HepG2 (cell line): Measurements from ENCODE around the gene PLB1. TPM values are rescaled to one million over a fixed set of nuclear protein-coding genes. Genes with fewer than 3 reads are reported as not detected.

Source experiments
- ATAC-seq: fragments of 200-7000 bp; cut with Tn5 transposase; 3 replicates; pipeline ENCODE4 v1.9.1; 2020; ENCODE audit warnings: mild to moderate bottlenecking, moderate library complexity
- BruUV-seq: library from RNA; stranded (reverse); fragments of 400-500 nt; replicated peaks from 2 replicates; lab custom pipeline; 2021; lab: Mats Ljungman, UMichigan
- CTCF ChIA-PET: fragments of 300-600 bp; formaldehyde crosslinking; extraction: SDS; loops from one replicate; lab custom pipeline; 2021; ENCODE audit warnings: low total read pairs, inconsistent platforms, low intra/inter-chr PET ratio; lab: Yijun Ruan, JAX
- POLR2A ChIA-PET: fragments of 350-600 bp; sonication (Branson Sonifier 250); formaldehyde crosslinking; loops from one replicate; lab custom pipeline; 2020; ENCODE audit warnings: antibody characterized with exemption, inconsistent platforms; lab: Yijun Ruan, JAX
- DNase-seq: peaks from one replicate; pipeline ENCODE4 v3.0.0-alpha.2; 2015; ENCODE audit warnings: low spot score
- FAIRE-seq: peaks from 3 replicates; lab custom pipeline; 2011; peaks lifted over from hg19 to GRCh38; lab: Jason Lieb, UNC
- H2AFZ ChIP-seq: one replicate; pipeline ENCODE4 v1.6.1; 2011; ENCODE audit warnings: low read length, inconsistent platforms
- H3K27ac ChIP-seq: fragments of 300-600 bp; 3 replicates; pipeline ENCODE4 v1.8.0; 2011; ENCODE audit warnings: mixed run types, mild to moderate bottlenecking, mixed read lengths, low read length, inconsistent platforms; ENCODE audit not compliant: insufficient read depth; ENCODE audit errors: extremely low read length
- H3K27me3 ChIP-seq, 2 experiments: fragments of 200-600 bp in 1 of 2; 2 replicates in 1 of 2; 3 replicates in 1 of 2; pipeline versions ENCODE4 v1.6.0 to v1.8.0; 2011; ENCODE audit warnings: low read length in 2 of 2, mild to moderate bottlenecking in 2 of 2, moderate library complexity in 2 of 2, inconsistent platforms in 1 of 2; ENCODE audit not compliant: insufficient read depth in 2 of 2, control insufficient read depth in 1 of 2
- H3K36me3 ChIP-seq, 2 experiments: fragments of 200-600 bp in 1 of 2; replicated peaks in 1 of 2; 2 replicates in 1 of 2; 3 replicates in 1 of 2; pipeline versions ENCODE4 v1.5.1 to v1.8.0; 2011; ENCODE audit warnings: low read length in 2 of 2, inconsistent platforms in 1 of 2; ENCODE audit not compliant: insufficient read depth in 2 of 2, control insufficient read depth in 1 of 2
- H3K4me1 ChIP-seq: 2 replicates; pipeline ENCODE4 v1.5.1; 2012; ENCODE audit warnings: low read length, inconsistent platforms; ENCODE audit not compliant: insufficient read depth
- H3K4me2 ChIP-seq: 2 replicates; pipeline ENCODE4 v1.6.0; 2011; ENCODE audit warnings: low read depth, low read length, inconsistent platforms
- H3K4me3 ChIP-seq, 3 experiments: fragments of 200-600 bp in 1 of 3; sonication (generic), shearing (Covaris generic) in 1 of 3; replicated peaks in 1 of 3; 2 replicates each; pipeline ENCODE4 v1.5.1; 2011 to 2016; ENCODE audit warnings: low read length in 3 of 3, inconsistent platforms in 2 of 3, low read depth in 2 of 3, mild to moderate bottlenecking in 2 of 3, control low read depth in 1 of 3, mixed read lengths in 1 of 3; ENCODE audit not compliant: insufficient read depth in 1 of 3
- H3K79me2 ChIP-seq: one replicate; pipeline ENCODE4 v1.6.1; 2011; ENCODE audit warnings: low read length, inconsistent platforms; ENCODE audit not compliant: insufficient read depth
- H3K9ac ChIP-seq: 2 replicates; pipeline ENCODE4 v1.6.0; 2011; ENCODE audit warnings: mild to moderate bottlenecking, low read depth, low read length, inconsistent platforms; ENCODE audit not compliant: insufficient read depth
- H3K9me3 ChIP-seq: 2 replicates; pipeline ENCODE4 v1.5.1; 2012; ENCODE audit warnings: mild to moderate bottlenecking, low read length
- H4K20me1 ChIP-seq: 2 replicates; pipeline ENCODE4 v1.6.0; 2011; ENCODE audit warnings: inconsistent platforms, mild to moderate bottlenecking, low read length, moderate library complexity; ENCODE audit not compliant: insufficient read depth
- ARID5B ChIP-seq: IDR thresholded peaks from 2 replicates; pipeline ENCODE4 v1.4.0; 2020; ENCODE audit warnings: mild to moderate bottlenecking, missing genetic modification reagents
- BRD4 ChIP-seq: sonication (generic); formaldehyde crosslinking; IDR thresholded peaks from 2 replicates; pipeline ENCODE4 v1.4.0; 2020; ENCODE audit warnings: missing genetic modification reagents
- ELF4 ChIP-seq: sonication (generic); formaldehyde crosslinking; IDR thresholded peaks from 2 replicates; pipeline ENCODE4 v1.5.0; 2020; ENCODE audit warnings: missing genetic modification reagents, mild to moderate bottlenecking, moderate library complexity, borderline replicate concordance
- KLF11 ChIP-seq: IDR thresholded peaks from 2 replicates; pipeline ENCODE4 v1.6.1; 2016; ENCODE audit warnings: missing compliant biosample characterization
- NBN ChIP-seq: fragments of 450-650 bp; conservative IDR thresholded peaks from 2 replicates; pipeline ENCODE4 v1.6.1; 2017
- NFE2 ChIP-seq: sonication (generic); formaldehyde crosslinking; IDR thresholded peaks from 2 replicates; pipeline ENCODE4 v1.4.0; 2020; ENCODE audit warnings: missing genetic modification reagents
- PAWR ChIP-seq: sonication (generic); formaldehyde crosslinking; IDR thresholded peaks from 2 replicates; pipeline ENCODE4 v1.4.0; 2020; ENCODE audit warnings: missing genetic modification reagents, mild to moderate bottlenecking, borderline replicate concordance
- RARA ChIP-seq: IDR thresholded peaks from 2 replicates; pipeline ENCODE4 v1.6.1; 2016; ENCODE audit warnings: missing genetic modification reagents, missing compliant biosample characterization
- ZBTB10 ChIP-seq: sonication (generic); formaldehyde crosslinking; IDR thresholded peaks from 2 replicates; pipeline ENCODE4 v1.4.0; 2020; ENCODE audit warnings: missing genetic modification reagents, borderline replicate concordance
- ZNF264 ChIP-seq: sonication (generic); formaldehyde crosslinking; IDR thresholded peaks from 2 replicates; pipeline ENCODE4 v1.4.0; 2020; ENCODE audit warnings: missing genetic modification reagents
- WGBS: methylation state at CpG from one replicate; pipeline ENCODE4 v1.1.6; 2017; ENCODE audit warnings: low lambda C conversion rate; 5-methylcytosine and 5-hydroxymethylcytosine counted together
- in situ Hi-C: cut with HindIII; loops from 2 replicates; pipeline ENCODE4 v1.10.0; 2017; ENCODE audit warnings: low pct_unique_long_range_greater_than_20kb; ENCODE audit not compliant: extremely low pct_ligation_motif_present
- intact Hi-C: fragments of 100-400 bp; cut with micrococcal nuclease; formaldehyde crosslinking; loops from one replicate; pipeline ENCODE4 v1.10.0; 2022; ENCODE audit not compliant: unreplicated experiment
- polyA plus RNA-seq, 8 experiments: library from polyadenylated mRNA; depleted of rRNA in 3 of 8; stranded (reverse) in 7 of 8; unstranded in 1 of 8; fragments of >200 nt; fragmentation: Illumina TruSeq in 4 of 8; extraction: Trizol in 4 of 8; gene quantifications; 2 replicates each; pipeline versions ENCODE4 v1.2.1 to v1.2.3, GENCODE V29; 2011 to 2016; ENCODE audit warnings: low read depth in 4 of 8, missing spikeins in 1 of 8, mixed read lengths in 1 of 8; ENCODE audit not compliant: insufficient read depth in 1 of 8
- total RNA-seq, 5 experiments: library from RNA; depleted of rRNA; stranded (reverse); fragments of >200 nt; fragmentation: Illumina TruSeq; extraction: Trizol; gene quantifications; 2 replicates each; pipeline ENCODE4 v1.2.3, GENCODE V29; 2016; ENCODE audit warnings: low read depth in 1 of 5
- TF ChIP-seq, protein P1 (sequence below): sonication (generic); formaldehyde crosslinking; IDR thresholded peaks from 2 replicates; pipeline ENCODE4 v1.5.0; 2020; ENCODE audit warnings: mild to moderate bottlenecking, missing genetic modification reagents, borderline replicate concordance

The PLB1 gene
- total and polyA plus RNA-seq, 2 of the 13 experiments (the other 11 are each of a cell fraction or from before 2014, with no cell fraction given) = 0.20 to 1.8 TPM

DNA sequence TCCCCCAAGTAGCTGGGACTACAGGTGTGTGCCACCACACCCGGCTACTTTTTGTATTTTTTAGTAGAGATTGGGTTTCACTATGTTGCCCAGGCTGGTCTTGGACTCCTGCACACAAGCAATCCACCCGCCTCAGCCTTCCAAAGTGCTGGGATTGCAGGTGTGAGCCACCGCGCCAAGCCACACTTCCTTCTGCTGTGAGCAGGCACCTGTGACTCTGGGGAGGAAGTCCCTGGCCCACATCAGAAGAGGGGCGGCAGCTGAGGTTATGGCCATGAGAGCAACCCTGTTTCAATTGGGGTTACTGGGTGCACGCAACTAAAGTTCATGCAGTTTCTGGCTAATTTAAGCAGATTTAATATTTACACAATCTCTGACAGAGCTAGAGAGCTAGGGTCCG lies 91.0 kb downstream of the PLB1 start:
- POLR2A ChIA-PET = no interaction called here
- Histone ChIP-seq H3K4me2 (no peak overlapping the region), H3K9ac (no peak overlapping the region), H3K9me3 (no peaks in the 10 kb centered on the region), H3K27ac (no peak overlapping the region), H3K27me3 (peaks cover 6 to 38% of the 10 kb centered on the region in 2 experiments; a peak in 3 of 5 replicates), H3K4me1 (peaks cover 14% of the 10 kb centered on the region), H3K36me3 (no peaks in the 10 kb centered on the region), H4K20me1 (no peaks in the 10 kb centered on the region), H3K79me2 (no peaks in the 10 kb centered on the region), H2AFZ (no peak overlapping the region), H3K4me3 (no peak overlapping the region)
- intact Hi-C loops = no loop called here
- CTCF ChIA-PET = no interaction called here
- ATAC-seq (no peak), DNase-seq (no peak), FAIRE-seq (no peak)
- no TSS peak for BruUV-seq
- WGBS = 67% methylated on average over 7 of the region's 7 CpGs
- in situ Hi-C loops = no loop called here
- TF ChIP-seq, protein P1, sequence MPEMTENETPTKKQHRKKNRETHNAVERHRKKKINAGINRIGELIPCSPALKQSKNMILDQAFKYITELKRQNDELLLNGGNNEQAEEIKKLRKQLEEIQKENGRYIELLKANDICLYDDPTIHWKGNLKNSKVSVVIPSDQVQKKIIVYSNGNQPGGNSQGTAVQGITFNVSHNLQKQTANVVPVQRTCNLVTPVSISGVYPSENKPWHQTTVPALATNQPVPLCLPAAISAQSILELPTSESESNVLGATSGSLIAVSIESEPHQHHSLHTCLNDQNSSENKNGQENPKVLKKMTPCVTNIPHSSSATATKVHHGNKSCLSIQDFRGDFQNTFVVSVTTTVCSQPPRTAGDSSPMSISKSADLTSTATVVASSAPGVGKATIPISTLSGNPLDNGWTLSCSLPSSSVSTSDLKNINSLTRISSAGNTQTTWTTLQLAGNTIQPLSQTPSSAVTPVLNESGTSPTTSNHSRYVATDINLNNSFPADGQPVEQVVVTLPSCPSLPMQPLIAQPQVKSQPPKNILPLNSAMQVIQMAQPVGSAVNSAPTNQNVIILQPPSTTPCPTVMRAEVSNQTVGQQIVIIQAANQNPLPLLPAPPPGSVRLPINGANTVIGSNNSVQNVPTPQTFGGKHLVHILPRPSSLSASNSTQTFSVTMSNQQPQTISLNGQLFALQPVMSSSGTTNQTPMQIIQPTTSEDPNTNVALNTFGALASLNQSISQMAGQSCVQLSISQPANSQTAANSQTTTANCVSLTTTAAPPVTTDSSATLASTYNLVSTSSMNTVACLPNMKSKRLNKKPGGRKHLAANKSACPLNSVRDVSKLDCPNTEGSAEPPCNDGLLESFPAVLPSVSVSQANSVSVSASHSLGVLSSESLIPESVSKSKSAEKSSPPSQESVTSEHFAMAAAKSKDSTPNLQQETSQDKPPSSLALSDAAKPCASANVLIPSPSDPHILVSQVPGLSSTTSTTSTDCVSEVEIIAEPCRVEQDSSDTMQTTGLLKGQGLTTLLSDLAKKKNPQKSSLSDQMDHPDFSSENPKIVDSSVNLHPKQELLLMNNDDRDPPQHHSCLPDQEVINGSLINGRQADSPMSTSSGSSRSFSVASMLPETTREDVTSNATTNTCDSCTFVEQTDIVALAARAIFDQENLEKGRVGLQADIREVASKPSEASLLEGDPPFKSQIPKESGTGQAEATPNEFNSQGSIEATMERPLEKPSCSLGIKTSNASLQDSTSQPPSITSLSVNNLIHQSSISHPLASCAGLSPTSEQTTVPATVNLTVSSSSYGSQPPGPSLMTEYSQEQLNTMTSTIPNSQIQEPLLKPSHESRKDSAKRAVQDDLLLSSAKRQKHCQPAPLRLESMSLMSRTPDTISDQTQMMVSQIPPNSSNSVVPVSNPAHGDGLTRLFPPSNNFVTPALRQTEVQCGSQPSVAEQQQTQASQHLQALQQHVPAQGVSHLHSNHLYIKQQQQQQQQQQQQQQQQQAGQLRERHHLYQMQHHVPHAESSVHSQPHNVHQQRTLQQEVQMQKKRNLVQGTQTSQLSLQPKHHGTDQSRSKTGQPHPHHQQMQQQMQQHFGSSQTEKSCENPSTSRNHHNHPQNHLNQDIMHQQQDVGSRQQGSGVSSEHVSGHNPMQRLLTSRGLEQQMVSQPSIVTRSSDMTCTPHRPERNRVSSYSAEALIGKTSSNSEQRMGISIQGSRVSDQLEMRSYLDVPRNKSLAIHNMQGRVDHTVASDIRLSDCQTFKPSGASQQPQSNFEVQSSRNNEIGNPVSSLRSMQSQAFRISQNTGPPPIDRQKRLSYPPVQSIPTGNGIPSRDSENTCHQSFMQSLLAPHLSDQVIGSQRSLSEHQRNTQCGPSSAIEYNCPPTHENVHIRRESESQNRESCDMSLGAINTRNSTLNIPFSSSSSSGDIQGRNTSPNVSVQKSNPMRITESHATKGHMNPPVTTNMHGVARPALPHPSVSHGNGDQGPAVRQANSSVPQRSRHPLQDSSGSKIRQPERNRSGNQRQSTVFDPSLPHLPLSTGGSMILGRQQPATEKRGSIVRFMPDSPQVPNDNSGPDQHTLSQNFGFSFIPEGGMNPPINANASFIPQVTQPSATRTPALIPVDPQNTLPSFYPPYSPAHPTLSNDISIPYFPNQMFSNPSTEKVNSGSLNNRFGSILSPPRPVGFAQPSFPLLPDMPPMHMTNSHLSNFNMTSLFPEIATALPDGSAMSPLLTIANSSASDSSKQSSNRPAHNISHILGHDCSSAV (CRISPR knock-in tag) = no peak
- TF ChIP-seq ARID5B = no peak
- no peak for TF ChIP-seq PAWR
- no peak for TF ChIP-seq RARA (CRISPR knock-in tag)
- no peak for TF ChIP-seq BRD4
- TF ChIP-seq KLF11 (CRISPR knock-in tag) = no peak
- no peak for TF ChIP-seq NBN
- no peak for TF ChIP-seq ZNF264 (CRISPR knock-in tag)
- no peak for TF ChIP-seq NFE2 (CRISPR knock-in tag)
- no peak for TF ChIP-seq ELF4 (CRISPR knock-in tag)
- no peak for TF ChIP-seq ZBTB10 (CRISPR knock-in tag)
